GM12891 (cell line): Measurements from ENCODE around the gene MACC1.
"Not testable (repeated sequence)": the region's sequence is repeated elsewhere in the genome, so short reads cannot be mapped to it uniquely, and the experiment has no call there.

Experiments used
- DNase-seq: peaks from one replicate; pipeline ENCODE4 v3.0.0; 2011; ENCODE audit warnings: low spot score; ENCODE audit not compliant: insufficient read length
- FAIRE-seq: peaks from 2 replicates; lab custom pipeline; 2011; peaks lifted over from hg19 to GRCh38; lab: Jason Lieb, UNC
- PAX5 ChIP-seq: IDR thresholded peaks from 2 replicates; pipeline ENCODE4 v1.6.1; 2011; ENCODE audit warnings: low read length, moderate library complexity, mild to moderate bottlenecking; ENCODE audit not compliant: insufficient read depth, severe bottlenecking
- POLR2A ChIP-seq: IDR thresholded peaks from 2 replicates; pipeline ENCODE4 v1.6.1; 2011; ENCODE audit warnings: low read depth, low read length, control low read depth
- POLR2AphosphoS5 ChIP-seq: IDR thresholded peaks from 2 replicates; pipeline ENCODE4 v1.6.1; 2011; ENCODE audit warnings: low read depth, low read length, control low read depth
- POU2F2 ChIP-seq: IDR thresholded peaks from 2 replicates; pipeline ENCODE4 v1.6.1; 2011; ENCODE audit warnings: low read depth, mild to moderate bottlenecking, control low read depth, low read length, moderate library complexity
- SPI1 ChIP-seq: IDR thresholded peaks from 2 replicates; pipeline ENCODE4 v1.6.1; 2011; ENCODE audit warnings: low read depth, low read length, control low read depth
- TAF1 ChIP-seq: IDR thresholded peaks from 2 replicates; pipeline ENCODE4 v1.6.1; 2011; ENCODE audit warnings: low read depth, low read length, control low read depth

The MACC1 gene

GRCh38 chr7:20188567-20188966 lies 28.6 kb downstream of the MACC1 start:
- no peak for DNase-seq
- TF ChIP-seq SPI1 (no peak), TAF1 (no peak), POLR2A (no peak), PAX5 (no peak), POU2F2 (no peak), POLR2AphosphoS5 (no peak)
- no peak for FAIRE-seq

DNA sequence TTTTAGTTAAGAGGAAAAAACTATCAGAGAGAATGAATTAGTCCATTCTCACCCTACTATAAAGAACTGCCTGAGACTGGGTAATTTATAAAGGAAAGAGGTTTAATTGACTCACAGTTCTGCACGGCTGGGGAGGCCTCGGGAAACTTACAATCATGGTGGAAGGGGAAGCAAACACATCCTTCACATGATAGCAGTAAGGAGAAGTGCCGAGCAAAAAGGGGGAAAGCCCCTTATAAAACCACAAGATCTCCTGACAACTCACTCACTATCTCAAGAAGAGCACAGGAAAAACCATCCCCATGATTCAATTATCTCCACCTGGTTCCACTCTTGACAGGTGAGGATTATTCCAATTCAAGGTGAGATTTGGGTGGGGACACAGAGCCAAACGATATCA lies 29.3 kb downstream of the MACC1 start:
- not testable (repeated sequence) for DNase-seq, FAIRE-seq

GRCh38 chr7:20185988-20186387 lies 31.2 kb downstream of the MACC1 start:
- FAIRE-seq (no peak), DNase-seq (no peak)
- TF ChIP-seq TAF1: no peak
- TF ChIP-seq POU2F2: no peak
- TF ChIP-seq POLR2AphosphoS5: no peak
- no peak for TF ChIP-seq SPI1
- no peak for TF ChIP-seq PAX5
- TF ChIP-seq POLR2A: no peak

GRCh38 chr7:20183086-20183485 lies 34.1 kb downstream of the MACC1 start:
- DNase-seq (no peak), FAIRE-seq (no peak)
- TF ChIP-seq POLR2AphosphoS5: no peak
- no peak for TF ChIP-seq SPI1

DNA sequence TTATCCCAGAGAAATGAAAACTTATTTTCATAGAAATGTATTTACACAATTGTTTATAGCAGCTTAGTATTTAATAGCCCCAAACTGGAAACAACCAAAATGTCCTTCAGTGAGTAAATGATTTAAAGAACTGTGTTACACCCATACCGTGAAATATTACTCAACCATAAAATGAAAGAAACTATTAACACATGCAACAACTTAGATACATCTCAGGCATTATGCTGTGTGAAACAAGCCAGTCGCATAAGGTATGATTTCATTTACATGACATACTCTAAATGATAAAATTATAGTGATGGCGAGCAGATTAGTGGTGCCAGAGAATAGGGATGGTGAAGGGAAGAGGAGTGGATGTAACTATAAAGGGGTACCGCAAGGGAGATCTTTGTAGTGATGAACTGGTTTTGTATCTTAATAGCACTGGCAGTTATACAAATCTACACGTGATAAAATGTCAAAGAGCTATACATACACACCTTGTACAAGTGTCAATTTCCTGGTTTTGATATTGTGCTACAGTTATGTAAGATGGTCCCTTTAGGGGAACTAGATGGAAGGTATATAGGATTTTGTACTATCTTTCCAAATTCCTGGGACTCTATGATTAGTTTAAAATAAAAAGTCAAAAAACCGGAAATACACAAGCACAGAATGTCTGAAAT lies 40.5 kb downstream of the MACC1 start:
- FAIRE-seq: no peak
- DNase-seq: no peak
- TF ChIP-seq POLR2A: no peak
- no peak for TF ChIP-seq SPI1
- TF ChIP-seq PAX5: no peak
- no peak for TF ChIP-seq TAF1
- TF ChIP-seq POU2F2: no peak
- TF ChIP-seq POLR2AphosphoS5: no peak

- DNase-seq (no peak), FAIRE-seq (no peak)
- TF ChIP-seq POLR2A (no peak), SPI1 (no peak)
Measured at GRCh38 chr7:20173828-20174227, 43.4 kb downstream of the MACC1 start.

DNA sequence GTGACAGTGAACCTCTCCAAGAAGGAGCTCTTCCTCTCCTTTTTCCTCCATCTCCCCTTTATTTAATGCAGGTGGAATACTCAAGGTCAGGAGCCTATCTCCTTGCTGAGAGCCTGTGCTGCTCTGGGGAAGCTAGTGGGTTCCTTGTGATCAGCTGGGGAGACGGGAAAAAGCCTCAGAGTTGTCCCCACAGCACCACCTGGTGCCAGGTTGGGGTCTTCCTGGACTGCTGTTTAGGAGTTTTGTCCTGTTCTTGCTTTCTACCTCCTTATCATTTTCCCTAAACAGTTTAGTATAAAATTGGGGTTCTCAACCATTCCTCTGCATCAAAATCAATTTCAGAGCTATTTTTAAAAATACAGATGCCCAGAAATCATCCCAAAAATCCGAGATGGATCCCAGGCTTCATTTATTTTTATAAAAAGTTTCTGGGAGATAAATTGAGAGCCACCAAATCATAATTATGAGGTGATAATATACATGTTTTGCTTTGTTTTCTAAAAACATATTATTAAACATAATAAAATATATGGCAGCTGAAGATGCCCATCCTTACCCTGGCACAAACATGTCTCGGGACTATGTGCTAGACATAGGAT lies 44.3 kb downstream of the MACC1 start:
- DNase-seq (peak; percentile 3), FAIRE-seq (no peak)
- no peak for TF ChIP-seq POLR2AphosphoS5
- no peak for TF ChIP-seq POLR2A
- TF ChIP-seq POU2F2: no peak
- TF ChIP-seq SPI1: no peak
- TF ChIP-seq TAF1: no peak
- TF ChIP-seq PAX5: no peak

- no peak for TF ChIP-seq POU2F2
- no peak for TF ChIP-seq PAX5
- TF ChIP-seq SPI1: no peak
- TF ChIP-seq POLR2AphosphoS5: no peak
- TF ChIP-seq POLR2A: no peak
- TF ChIP-seq TAF1: no peak
- FAIRE-seq (no peak), DNase-seq (no peak)
Measured at GRCh38 chr7:20170633-20171032, 46.6 kb downstream of the MACC1 start.

DNA sequence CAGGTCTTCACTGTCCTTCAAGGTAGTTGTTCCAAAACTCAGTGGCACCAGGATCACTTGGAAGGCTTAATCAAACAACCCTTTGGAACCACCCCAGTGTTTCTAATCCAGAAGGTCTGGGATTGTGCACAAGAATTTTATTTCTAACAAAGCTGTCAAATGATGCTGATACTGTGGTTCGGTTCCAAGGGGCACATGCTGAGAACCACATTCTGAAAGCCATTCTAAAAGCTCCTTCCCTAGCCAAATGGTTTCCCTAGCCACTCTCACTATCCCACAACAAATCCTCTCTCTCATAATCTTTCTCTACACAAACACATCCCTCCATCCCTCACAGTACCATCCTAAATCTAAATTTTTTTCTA lies 52.1 kb downstream of the MACC1 start:
- FAIRE-seq (no peak), DNase-seq (no peak)
- no peak for TF ChIP-seq PAX5
- no peak for TF ChIP-seq SPI1
- no peak for TF ChIP-seq POU2F2
- no peak for TF ChIP-seq TAF1
- TF ChIP-seq POLR2AphosphoS5: no peak
- TF ChIP-seq POLR2A: no peak

DNA sequence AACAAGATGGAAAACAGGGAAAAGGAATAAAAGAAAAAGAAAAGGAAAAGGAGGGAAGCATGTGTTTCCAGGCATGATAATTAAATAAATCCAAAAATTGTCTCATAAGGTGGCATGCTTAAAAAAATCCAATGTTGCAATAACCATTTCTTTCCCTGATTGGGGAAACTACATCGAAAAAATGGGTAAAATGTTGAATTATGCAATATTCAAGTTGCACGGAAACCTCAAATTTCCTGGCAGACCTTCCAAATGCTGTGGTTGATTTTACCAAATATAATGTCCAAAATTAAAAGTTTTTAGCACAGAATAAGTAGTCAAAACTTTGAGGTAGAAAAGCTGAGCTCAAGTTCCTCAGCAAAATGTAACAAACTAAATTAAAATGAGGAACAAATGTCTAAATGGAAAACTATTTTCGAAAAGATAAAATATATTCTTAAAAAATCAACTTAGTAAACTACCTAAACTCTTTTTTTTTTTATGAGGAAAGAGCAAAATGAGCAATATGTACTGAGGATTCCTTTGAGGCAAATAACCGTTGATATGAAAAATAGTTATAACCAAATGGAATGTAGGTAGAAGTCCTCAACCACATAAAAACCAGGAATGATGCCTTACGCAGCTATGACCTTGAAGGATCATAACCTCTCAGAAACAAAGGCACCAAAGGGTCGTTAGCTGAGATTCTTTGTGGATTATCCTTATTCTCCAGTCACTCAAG lies 52.6 kb downstream of the MACC1 start:
- TF ChIP-seq SPI1: no peak
- TF ChIP-seq PAX5: no peak
- no peak for TF ChIP-seq POU2F2
- TF ChIP-seq POLR2A: no peak
- TF ChIP-seq POLR2AphosphoS5: no peak
- TF ChIP-seq TAF1: no peak
- DNase-seq (no peak), FAIRE-seq (no peak)
